A549 (cell line): ENCODE measurements around the gene ZNF605.
"Not testable (repeated sequence)": the region's sequence is repeated elsewhere in the genome, so short reads cannot be mapped to it uniquely, and the experiment has no call there.

Source experiments
- CEBPB ChIP-seq, 2 experiments: fragments of >200 bp in 1 of 2; sonication (Bioruptor Twin) in 1 of 2; formaldehyde crosslinking in 1 of 2; IDR thresholded peaks; 2 replicates each; pipeline ENCODE4 v1.6.1; 2012 to 2016
- CHD4 ChIP-seq: fragments of 200-600 bp; sonication (generic); IDR thresholded peaks from 2 replicates; pipeline ENCODE4 v1.6.1; 2016; ENCODE audit warnings: antibody characterized with exemption, mild to moderate bottlenecking, borderline replicate concordance
- CTCF ChIP-seq: fragments of >200 bp; sonication (Bioruptor Twin); formaldehyde crosslinking; IDR thresholded peaks from 3 replicates; pipeline ENCODE4 v1.5.1; 2016
- ELK1 ChIP-seq: fragments of 150-350 bp; IDR thresholded peaks from 2 replicates; pipeline ENCODE4 v1.6.1; 2014; ENCODE audit warnings: low read depth, mild to moderate bottlenecking, low read length
- EP300 ChIP-seq, 2 experiments: fragments of >200 bp; sonication (Bioruptor Twin); formaldehyde crosslinking; IDR thresholded peaks; 2 replicates in 1 of 2; 3 replicates in 1 of 2; pipeline ENCODE4 v1.6.1; 2016 to 2017
- MAX ChIP-seq: IDR thresholded peaks from 2 replicates; pipeline ENCODE4 v1.6.1; 2012
- MYC ChIP-seq: IDR thresholded peaks from 2 replicates; pipeline ENCODE4 v1.6.1; 2012; ENCODE audit warnings: mild to moderate bottlenecking, inconsistent platforms, low read length, improper control_type of control experiment, borderline replicate concordance
- PBX3 ChIP-seq: IDR thresholded peaks from 2 replicates; pipeline ENCODE4 v1.6.1; 2012
- POLR2A ChIP-seq: IDR thresholded peaks from 2 replicates; pipeline ENCODE4 v1.6.1; 2012; ENCODE audit warnings: mild to moderate bottlenecking, low read length

GRCh38 chr12:132936921-132937320 lies 19.2 kb downstream of the ZNF605 start:
- not testable (repeated sequence) for TF ChIP-seq POLR2A; CTCF; CHD4; MYC; CEBPB (IDR thresholded peaks at IDR 0.05); ELK1; EP300 (IDR thresholded peaks at IDR 0.05); PBX3; MAX
